HepG2 (cell line): ENCODE results near the gene DOCK9. TPM values are rescaled to one million over a fixed set of nuclear protein-coding genes. Genes with fewer than 3 reads are reported as not detected.

Source experiments
- AKAP8 ChIP-seq: sonication (generic); formaldehyde crosslinking; IDR thresholded peaks from 2 replicates; pipeline ENCODE4 v1.5.1; 2020; ENCODE audit warnings: mild to moderate bottlenecking, missing genetic modification reagents
- ATRX ChIP-seq: sonication (generic); formaldehyde crosslinking; IDR thresholded peaks from 2 replicates; pipeline ENCODE4 v1.4.0; 2020; ENCODE audit warnings: missing genetic modification reagents, borderline replicate concordance
- BRF2 ChIP-seq: sonication (generic); formaldehyde crosslinking; IDR thresholded peaks from 2 replicates; pipeline ENCODE4 v1.8.1; 2022; ENCODE audit warnings: mild to moderate bottlenecking, missing genetic modification reagents
- CC2D1A ChIP-seq: sonication (generic); formaldehyde crosslinking; IDR thresholded peaks from 2 replicates; pipeline ENCODE4 v1.8.1; 2023; ENCODE audit warnings: mild to moderate bottlenecking, missing genetic modification reagents
- FOSL2 ChIP-seq: sonication (generic); formaldehyde crosslinking; IDR thresholded peaks from 2 replicates; pipeline ENCODE4 v1.4.0; 2020; ENCODE audit warnings: missing genetic modification reagents
- HOXA5 ChIP-seq: sonication (generic); formaldehyde crosslinking; IDR thresholded peaks from 2 replicates; pipeline ENCODE4 v1.4.0; 2020; ENCODE audit warnings: missing genetic modification reagents
- KDM2A ChIP-seq: sonication (generic); formaldehyde crosslinking; IDR thresholded peaks from 2 replicates; pipeline ENCODE4 v1.4.0; 2020; ENCODE audit warnings: low read depth, missing genetic modification reagents, borderline replicate concordance
- PHF20 ChIP-seq: sonication (generic); formaldehyde crosslinking; IDR thresholded peaks from 2 replicates; pipeline ENCODE4 v1.5.0; 2020; ENCODE audit warnings: mild to moderate bottlenecking, missing genetic modification reagents
- SAP130 ChIP-seq: IDR thresholded peaks from 2 replicates; pipeline ENCODE4 v1.6.1; 2016; ENCODE audit warnings: low read depth
- STAG1 ChIP-seq: sonication (generic); formaldehyde crosslinking; IDR thresholded peaks from 2 replicates; pipeline ENCODE4 v1.4.0; 2020; ENCODE audit warnings: missing genetic modification reagents
- TEAD3 ChIP-seq: optimal IDR thresholded peaks from 2 replicates; pipeline ENCODE3; 2016; ENCODE audit warnings: borderline replicate concordance
- THAP7 ChIP-seq: sonication (generic); formaldehyde crosslinking; IDR thresholded peaks from 2 replicates; pipeline ENCODE4 v1.8.1; 2023; ENCODE audit warnings: mild to moderate bottlenecking, missing genetic modification reagents
- TOE1 ChIP-seq: sonication (generic); formaldehyde crosslinking; IDR thresholded peaks from 2 replicates; pipeline ENCODE4 v1.4.0; 2020; ENCODE audit warnings: mild to moderate bottlenecking, missing genetic modification reagents
- ZBTB7B ChIP-seq: sonication (generic); formaldehyde crosslinking; IDR thresholded peaks from 2 replicates; pipeline ENCODE4 v1.4.0; 2020; ENCODE audit warnings: missing genetic modification reagents
- ZNF253 ChIP-seq: sonication (generic); formaldehyde crosslinking; IDR thresholded peaks from 2 replicates; pipeline ENCODE4 v1.8.0; 2022; ENCODE audit warnings: mild to moderate bottlenecking, missing genetic modification reagents, borderline replicate concordance
- ZNF260 ChIP-seq: sonication (generic); formaldehyde crosslinking; IDR thresholded peaks from 2 replicates; pipeline ENCODE4 v1.4.0; 2020; ENCODE audit warnings: missing genetic modification reagents, low read depth, mild to moderate bottlenecking, borderline replicate concordance
- ZNF383 ChIP-seq: sonication (generic); formaldehyde crosslinking; IDR thresholded peaks from 2 replicates; pipeline ENCODE4 v1.4.0; 2020; ENCODE audit warnings: missing genetic modification reagents, mild to moderate bottlenecking, borderline replicate concordance
- ZNF431 ChIP-seq: sonication (generic); formaldehyde crosslinking; IDR thresholded peaks from 2 replicates; pipeline ENCODE4 v1.9.0; 2022; ENCODE audit warnings: missing genetic modification reagents, low read depth, mild to moderate bottlenecking, borderline replicate concordance
- ZNF552 ChIP-seq: sonication (generic); formaldehyde crosslinking; IDR thresholded peaks from 2 replicates; pipeline ENCODE4 v1.9.0; 2022; ENCODE audit warnings: missing genetic modification reagents, mild to moderate bottlenecking, borderline replicate concordance
- ZNF598 ChIP-seq: sonication (generic); formaldehyde crosslinking; IDR thresholded peaks from 2 replicates; pipeline ENCODE4 v1.5.1; 2020; ENCODE audit warnings: mild to moderate bottlenecking, missing genetic modification reagents, borderline replicate concordance
- ZNF776 ChIP-seq: sonication (generic); formaldehyde crosslinking; IDR thresholded peaks from 2 replicates; pipeline ENCODE4 v1.4.0; 2020; ENCODE audit warnings: mild to moderate bottlenecking, missing genetic modification reagents
- ZNF878 ChIP-seq: sonication (generic); formaldehyde crosslinking; IDR thresholded peaks from 2 replicates; pipeline ENCODE4 v1.8.1; 2023; ENCODE audit warnings: mild to moderate bottlenecking, missing genetic modification reagents, moderate library complexity
- ZZZ3 ChIP-seq: sonication (generic); formaldehyde crosslinking; IDR thresholded peaks from 2 replicates; pipeline ENCODE4 v1.4.0; 2020; ENCODE audit warnings: missing genetic modification reagents, mild to moderate bottlenecking, borderline replicate concordance
- polyA plus RNA-seq, 8 experiments: library from polyadenylated mRNA; depleted of rRNA in 3 of 8; stranded (reverse) in 7 of 8; unstranded in 1 of 8; fragments of >200 nt; fragmentation: Illumina TruSeq in 4 of 8; extraction: Trizol in 4 of 8; gene quantifications; 2 replicates each; pipeline versions ENCODE4 v1.2.1 to v1.2.3, GENCODE V29; 2011 to 2016; ENCODE audit warnings: low read depth in 4 of 8, missing spikeins in 1 of 8, mixed read lengths in 1 of 8; ENCODE audit not compliant: insufficient read depth in 1 of 8
- total RNA-seq, 5 experiments: library from RNA; depleted of rRNA; stranded (reverse); fragments of >200 nt; fragmentation: Illumina TruSeq; extraction: Trizol; gene quantifications; 2 replicates each; pipeline ENCODE4 v1.2.3, GENCODE V29; 2016; ENCODE audit warnings: low read depth in 1 of 5
- TF ChIP-seq, protein P1 (sequence below): sonication (generic); formaldehyde crosslinking; IDR thresholded peaks from 2 replicates; pipeline ENCODE4 v1.5.0; 2020; ENCODE audit warnings: mild to moderate bottlenecking, missing genetic modification reagents, moderate library complexity
- TF ChIP-seq, protein P2 (sequence below): sonication (generic); formaldehyde crosslinking; IDR thresholded peaks from 2 replicates; pipeline ENCODE4 v1.5.0; 2020; ENCODE audit warnings: mild to moderate bottlenecking, missing genetic modification reagents

The DOCK9 gene
- total and polyA plus RNA-seq, 2 of the 13 experiments (the other 11 are each of a cell fraction or from before 2014, with no cell fraction given), result 0.44 to 0.97 TPM

GRCh38 chr13:98839856-98840769 is 137.8 kb downstream of the DOCK9 start (continued):
- TF ChIP-seq STAG1 (CRISPR knock-in tag) (peak; percentile 58), ZNF878 (CRISPR knock-in tag) (no peak), HOXA5 (no peak), THAP7 (CRISPR knock-in tag) (no peak), CC2D1A (CRISPR knock-in tag) (no peak), ZNF260 (no peak), ZBTB7B (CRISPR knock-in tag) (no peak), ZNF383 (CRISPR knock-in tag) (no peak), ZZZ3 (CRISPR knock-in tag) (no peak), BRF2 (CRISPR knock-in tag) (0 out of 2 replicates have a peak, but pooled peaks have one; percentile 27), TEAD3 (CRISPR knock-in tag) (peak; percentile 32), ZNF431 (CRISPR knock-in tag) (no peak), PHF20 (CRISPR knock-in tag) (no peak), SAP130 (CRISPR knock-in tag) (no peak), ZNF253 (CRISPR knock-in tag) (no peak), FOSL2 (peak; percentile 25; the same call in 1 of the 2 replicates), ZNF552 (CRISPR knock-in tag) (no peak), ATRX (CRISPR knock-in tag) (no peak), AKAP8 (CRISPR knock-in tag) (no peak), TOE1 (no peak), ZNF598 (CRISPR knock-in tag) (no peak), ZNF776 (CRISPR knock-in tag) (no peak), KDM2A (CRISPR knock-in tag) (0 out of 2 replicates have a peak, but pooled peaks have one; percentile 40)
- TF ChIP-seq, protein P1, sequence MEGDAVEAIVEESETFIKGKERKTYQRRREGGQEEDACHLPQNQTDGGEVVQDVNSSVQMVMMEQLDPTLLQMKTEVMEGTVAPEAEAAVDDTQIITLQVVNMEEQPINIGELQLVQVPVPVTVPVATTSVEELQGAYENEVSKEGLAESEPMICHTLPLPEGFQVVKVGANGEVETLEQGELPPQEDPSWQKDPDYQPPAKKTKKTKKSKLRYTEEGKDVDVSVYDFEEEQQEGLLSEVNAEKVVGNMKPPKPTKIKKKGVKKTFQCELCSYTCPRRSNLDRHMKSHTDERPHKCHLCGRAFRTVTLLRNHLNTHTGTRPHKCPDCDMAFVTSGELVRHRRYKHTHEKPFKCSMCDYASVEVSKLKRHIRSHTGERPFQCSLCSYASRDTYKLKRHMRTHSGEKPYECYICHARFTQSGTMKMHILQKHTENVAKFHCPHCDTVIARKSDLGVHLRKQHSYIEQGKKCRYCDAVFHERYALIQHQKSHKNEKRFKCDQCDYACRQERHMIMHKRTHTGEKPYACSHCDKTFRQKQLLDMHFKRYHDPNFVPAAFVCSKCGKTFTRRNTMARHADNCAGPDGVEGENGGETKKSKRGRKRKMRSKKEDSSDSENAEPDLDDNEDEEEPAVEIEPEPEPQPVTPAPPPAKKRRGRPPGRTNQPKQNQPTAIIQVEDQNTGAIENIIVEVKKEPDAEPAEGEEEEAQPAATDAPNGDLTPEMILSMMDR (CRISPR knock-in tag), result peak; percentile 82
- TF ChIP-seq, protein P2, sequence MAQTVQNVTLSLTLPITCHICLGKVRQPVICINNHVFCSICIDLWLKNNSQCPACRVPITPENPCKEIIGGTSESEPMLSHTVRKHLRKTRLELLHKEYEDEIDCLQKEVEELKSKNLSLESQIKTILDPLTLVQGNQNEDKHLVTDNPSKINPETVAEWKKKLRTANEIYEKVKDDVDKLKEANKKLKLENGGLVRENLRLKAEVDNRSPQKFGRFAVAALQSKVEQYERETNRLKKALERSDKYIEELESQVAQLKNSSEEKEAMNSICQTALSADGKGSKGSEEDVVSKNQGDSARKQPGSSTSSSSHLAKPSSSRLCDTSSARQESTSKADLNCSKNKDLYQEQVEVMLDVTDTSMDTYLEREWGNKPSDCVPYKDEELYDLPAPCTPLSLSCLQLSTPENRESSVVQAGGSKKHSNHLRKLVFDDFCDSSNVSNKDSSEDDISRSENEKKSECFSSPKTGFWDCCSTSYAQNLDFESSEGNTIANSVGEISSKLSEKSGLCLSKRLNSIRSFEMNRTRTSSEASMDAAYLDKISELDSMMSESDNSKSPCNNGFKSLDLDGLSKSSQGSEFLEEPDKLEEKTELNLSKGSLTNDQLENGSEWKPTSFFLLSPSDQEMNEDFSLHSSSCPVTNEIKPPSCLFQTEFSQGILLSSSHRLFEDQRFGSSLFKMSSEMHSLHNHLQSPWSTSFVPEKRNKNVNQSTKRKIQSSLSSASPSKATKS (CRISPR knock-in tag), result no peak
